Epithelial cell of esophagus (primary cell): ENCODE measurements around the gene AMOTL1.
"Not testable (repeated sequence)": the region's sequence is repeated elsewhere in the genome, so short reads cannot be mapped to it uniquely, and the experiment has no call there.

Experiments
- DNase-seq: peaks from one replicate; pipeline ENCODE4 v3.0.0; 2010; ENCODE audit warnings: low read depth
- H3K4me3 ChIP-seq: 2 replicates; pipeline ENCODE4 v1.5.1; 2011; ENCODE audit warnings: mild to moderate bottlenecking, low read length, control low read depth
- CTCF ChIP-seq: IDR thresholded peaks from 2 replicates; pipeline ENCODE4 v1.5.1; 2011; ENCODE audit warnings: low read depth, mild to moderate bottlenecking, low read length, control low read depth, inconsistent platforms; ENCODE audit not compliant: insufficient read depth; ENCODE audit errors: missing control alignments

AMOTL1 gene

GRCh38 chr11:94851864-94852636 lies 83.9 kb downstream of the AMOTL1 start:
- TF ChIP-seq CTCF: no peak
- DNase-seq: peak; percentile 98
- H3K4me3 ChIP-seq: no peak overlapping the region

- H3K4me3 ChIP-seq, DNase-seq: not testable (repeated sequence)
Measured at GRCh38 chr11:94853288-94853687, 85.1 kb downstream of the AMOTL1 start.

- TF ChIP-seq CTCF: no peak
- H3K4me3 ChIP-seq: no peak overlapping the region
- no peak for DNase-seq
Measured at GRCh38 chr11:94853836-94854235, 85.7 kb downstream of the AMOTL1 start.

GRCh38 chr11:94854770-94855633 lies 86.8 kb downstream of the AMOTL1 start:
- H3K4me3 ChIP-seq: no peak overlapping the region
- TF ChIP-seq CTCF: no peak
- no peak for DNase-seq

- DNase-seq: no peak
- H3K4me3 ChIP-seq: no peak overlapping the region
- TF ChIP-seq CTCF: no peak
Measured at GRCh38 chr11:94855666-94856065, 87.5 kb downstream of the AMOTL1 start.

- no peak overlapping the region for H3K4me3 ChIP-seq
- no peak for DNase-seq
- no peak for TF ChIP-seq CTCF
Measured at GRCh38 chr11:94856443-94856842, 88.3 kb downstream of the AMOTL1 start.

- no peak overlapping the region for H3K4me3 ChIP-seq
- DNase-seq: no peak
- TF ChIP-seq CTCF: no peak
Measured at GRCh38 chr11:94857337-94857736, 89.2 kb downstream of the AMOTL1 start.
